ENCODE results near the gene HS2ST1. TPM values are rescaled to one million over a fixed set of nuclear protein-coding genes. Genes with fewer than 3 reads are reported as not detected.
"Not testable (repeated sequence)": the region's sequence is repeated elsewhere in the genome, so short reads cannot be mapped to it uniquely, and the experiment has no call there.

Gene HS2ST1
- total and polyA plus RNA-seq, 2 donors (not counting 1 experiment from before 2014, with no cell fraction given): 19.2 to 22.5 TPM

DNA sequence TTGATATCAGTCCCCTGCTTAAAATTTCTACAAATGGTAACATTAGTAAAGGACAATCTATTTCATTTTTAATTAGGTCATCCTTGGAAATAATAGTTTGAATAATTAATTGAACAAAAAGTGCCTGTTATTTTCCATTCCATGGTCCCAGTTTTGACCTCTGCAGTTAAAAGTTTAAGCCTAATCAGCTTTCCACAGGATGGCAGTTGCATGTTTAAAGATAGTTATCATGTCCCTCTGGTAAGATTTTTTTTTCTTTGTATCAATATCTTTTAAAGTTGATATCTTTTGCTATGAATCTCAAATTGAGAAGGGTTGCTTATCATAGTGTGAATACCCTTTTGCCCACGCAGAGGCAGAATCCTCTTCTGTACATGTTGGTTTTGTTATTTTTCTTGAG, 90.4 kb downstream of the HS2ST1 start:
- no peaks in the 10 kb centered on the region for H4K20me1 ChIP-seq (ENCODE audit: control insufficient read depth, extremely low read depth, insufficient read depth, low read length)
- H3K4me1 ChIP-seq (ENCODE audit: control insufficient read depth, extremely low read depth, insufficient read depth, low read length): no peaks in the 10 kb centered on the region
- H3K4me3 ChIP-seq (replicated peaks in 1 of 4; ENCODE audit: control extremely low read depth in 1 of 4, insufficient read depth in 1 of 4, low read depth in 3 of 4, low read length in 4 of 4): no peak overlapping the region
- no peaks in the 10 kb centered on the region for H3K9me3 ChIP-seq (ENCODE audit: control insufficient read depth, insufficient read depth, low read depth, low read length)
- no peak overlapping the region for H3K27ac ChIP-seq (ENCODE audit: insufficient read depth, low read length)
- H2AFZ ChIP-seq (ENCODE audit: low read length): no peak overlapping the region
- H3K36me3 ChIP-seq (ENCODE audit: control insufficient read depth, insufficient read depth, low read length): no peaks in the 10 kb centered on the region
- TF ChIP-seq EZH2 (IDR thresholded peaks at IDR 0.05; ENCODE audit: low read length, missing control alignments) (no peak), CTCF (conservative IDR thresholded peaks at IDR 0.05 in 1 of 2, IDR thresholded peaks at IDR 0.05 in 1 of 2; ENCODE audit: low read depth in 1 of 2, low read length in 2 of 2) (no peak)
- DNase-seq (ENCODE audit: low read depth in 2 of 2): no peak
- H3K4me2 ChIP-seq (ENCODE audit: extremely low read depth, insufficient read depth, low read length): no peak overlapping the region
- no peak overlapping the region for H3K9ac ChIP-seq (ENCODE audit: insufficient read depth, low read length)
- H3K27me3 ChIP-seq (ENCODE audit: control insufficient read depth, insufficient read depth, low read length): no peaks in the 10 kb centered on the region
- no peaks in the 10 kb centered on the region for H3K79me2 ChIP-seq (ENCODE audit: control insufficient read depth, insufficient read depth, low read length)

DNA sequence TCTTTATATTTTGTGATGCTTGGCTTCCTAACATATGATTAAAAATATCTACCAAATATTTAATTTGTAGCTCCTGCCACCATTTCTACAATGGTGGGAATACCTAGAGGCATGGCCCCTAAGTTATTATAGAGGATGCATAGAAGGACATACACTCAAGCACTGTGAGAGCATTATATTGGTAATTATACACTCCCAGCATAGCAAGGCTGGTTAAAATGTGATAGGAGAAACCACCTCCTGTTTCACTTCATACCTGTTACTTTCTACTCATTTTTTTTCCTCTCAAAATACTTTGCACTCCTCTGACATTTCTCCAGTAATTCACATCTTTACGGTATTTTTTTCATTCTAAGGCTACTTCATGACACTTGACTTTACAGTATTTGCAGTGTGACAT, 92.9 kb downstream of the HS2ST1 start:
- H3K36me3 ChIP-seq (ENCODE audit: control insufficient read depth, insufficient read depth, low read length): no peaks in the 10 kb centered on the region
- H2AFZ ChIP-seq (ENCODE audit: low read length): no peak overlapping the region
- H3K4me1 ChIP-seq (ENCODE audit: control insufficient read depth, extremely low read depth, insufficient read depth, low read length): no peaks in the 10 kb centered on the region
- H3K27me3 ChIP-seq (ENCODE audit: control insufficient read depth, insufficient read depth, low read length): no peaks in the 10 kb centered on the region
- H3K4me3 ChIP-seq (replicated peaks in 1 of 4; ENCODE audit: control extremely low read depth in 1 of 4, insufficient read depth in 1 of 4, low read depth in 3 of 4, low read length in 4 of 4): no peak overlapping the region
- no peak overlapping the region for H3K9ac ChIP-seq (ENCODE audit: insufficient read depth, low read length)
- no peak for TF ChIP-seq EZH2 (IDR thresholded peaks at IDR 0.05; ENCODE audit: low read length, missing control alignments)
- TF ChIP-seq CTCF (conservative IDR thresholded peaks at IDR 0.05 in 1 of 2, IDR thresholded peaks at IDR 0.05 in 1 of 2; ENCODE audit: low read depth in 1 of 2, low read length in 2 of 2): no peak
- H4K20me1 ChIP-seq (ENCODE audit: control insufficient read depth, extremely low read depth, insufficient read depth, low read length): no peaks in the 10 kb centered on the region
- H3K9me3 ChIP-seq (ENCODE audit: control insufficient read depth, insufficient read depth, low read depth, low read length): no peaks in the 10 kb centered on the region
- H3K79me2 ChIP-seq (ENCODE audit: control insufficient read depth, insufficient read depth, low read length): no peaks in the 10 kb centered on the region
- H3K27ac ChIP-seq (ENCODE audit: insufficient read depth, low read length): no peak overlapping the region
- H3K4me2 ChIP-seq (ENCODE audit: extremely low read depth, insufficient read depth, low read length): no peak overlapping the region
- no peak for DNase-seq (ENCODE audit: low read depth in 2 of 2)

DNA sequence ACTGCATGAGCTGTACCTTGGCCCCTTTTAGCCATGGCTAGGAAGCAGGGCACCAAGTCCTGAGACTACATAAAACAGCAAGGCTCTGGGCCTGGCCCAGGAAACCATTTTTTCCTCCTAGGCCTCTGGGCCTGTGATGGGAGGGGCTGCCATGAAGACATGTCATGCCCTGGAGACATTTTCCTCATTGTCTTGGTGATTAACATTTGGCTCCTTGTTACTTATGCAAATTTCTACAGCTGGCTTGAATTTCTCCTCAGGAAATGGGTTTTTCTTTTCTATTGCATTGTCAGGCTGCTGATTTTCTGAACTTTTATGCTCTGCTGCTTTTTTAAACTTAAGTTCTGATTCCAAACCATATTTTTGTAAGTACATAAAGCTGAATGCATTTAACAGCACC, 99.0 kb downstream of the HS2ST1 start:
- H3K4me2 ChIP-seq (ENCODE audit: extremely low read depth, insufficient read depth, low read length); H3K27ac ChIP-seq (ENCODE audit: insufficient read depth, low read length); H3K79me2 ChIP-seq (ENCODE audit: control insufficient read depth, insufficient read depth, low read length); H3K4me1 ChIP-seq (ENCODE audit: control insufficient read depth, extremely low read depth, insufficient read depth, low read length); H3K4me3 ChIP-seq (replicated peaks in 1 of 4; ENCODE audit: control extremely low read depth in 1 of 4, insufficient read depth in 1 of 4, low read depth in 3 of 4, low read length in 4 of 4); H3K9me3 ChIP-seq (ENCODE audit: control insufficient read depth, insufficient read depth, low read depth, low read length); H2AFZ ChIP-seq (ENCODE audit: low read length); H3K9ac ChIP-seq (ENCODE audit: insufficient read depth, low read length); DNase-seq (ENCODE audit: low read depth in 2 of 2); H4K20me1 ChIP-seq (ENCODE audit: control insufficient read depth, extremely low read depth, insufficient read depth, low read length); H3K36me3 ChIP-seq (ENCODE audit: control insufficient read depth, insufficient read depth, low read length); H3K27me3 ChIP-seq (ENCODE audit: control insufficient read depth, insufficient read depth, low read length): not testable (repeated sequence)
